Measurements from ENCODE around the gene ATP6V0C. TPM values are rescaled to one million over a fixed set of nuclear protein-coding genes. Genes with fewer than 3 reads are reported as not detected.

ATP6V0C gene
- total and polyA plus RNA-seq, 2 of the 8 experiments (the other 6 are each of a cell fraction or from before 2014, with no cell fraction given) = 125 to 176 TPM

GRCh38 chr16:2507052-2507659 lies 6.6 kb upstream of the ATP6V0C start:
- Histone ChIP-seq H2BK20ac (ENCODE audit: low read length) (no peak overlapping the region), H3K79me2 (ENCODE audit: control insufficient read depth in 1 of 2, insufficient read depth in 2 of 2, low read length in 2 of 2) (no peaks in the 10 kb centered on the region), H3K4ac (replicated peaks; ENCODE audit: insufficient read length, low read depth, low read length) (no peak overlapping the region), H3K14ac (ENCODE audit: insufficient read length) (no peak overlapping the region), H3K23ac (ENCODE audit: insufficient read length) (no peak overlapping the region), H3K4me2 (ENCODE audit: insufficient read depth in 1 of 2, low read depth in 2 of 2, low read length in 2 of 2) (no peak overlapping the region), H3K79me1 (ENCODE audit: low read depth, low read length) (peaks cover under 1% of the 10 kb centered on the region; the same call in 1 of the 2 replicates), H2BK5ac (ENCODE audit: low read depth, low read length) (no peak overlapping the region), H3K9me3 (ENCODE audit: insufficient read depth in 2 of 2, low read depth in 1 of 2, low read length in 1 of 2) (no peaks in the 10 kb centered on the region), H3K36me3 (ENCODE audit: control insufficient read depth in 2 of 4, insufficient read depth in 4 of 4, low read length in 3 of 4) (no peaks in the 10 kb centered on the region), H4K8ac (ENCODE audit: extremely low read depth, insufficient read depth, low read length) (no peak overlapping the region), H2AK5ac (ENCODE audit: low read depth, low read length) (no peak overlapping the region), H3K9ac (replicated peaks in 1 of 4; ENCODE audit: extremely low read depth in 1 of 4, low read depth in 3 of 4, low read length in 3 of 4) (no peak overlapping the region), H4K5ac (ENCODE audit: insufficient read length, low read depth, low read length) (no peak overlapping the region), H3K27me3 (replicated peaks in 1 of 4; ENCODE audit: control insufficient read depth in 3 of 4, extremely low read depth in 1 of 4, insufficient read depth in 3 of 4, low read length in 3 of 4) (peaks cover 0 to 3% (median 0%) of the 10 kb centered on the region in 4 experiments; a peak in 2 of 7 replicates), H2BK15ac (ENCODE audit: low read length) (no peak overlapping the region), H3K56ac (replicated peaks; ENCODE audit: insufficient read length, low read depth, low read length) (no peak overlapping the region), H3K4me1 (replicated peaks in 1 of 4; ENCODE audit: control insufficient read depth in 3 of 4, insufficient read depth in 4 of 4, low read length in 3 of 4) (peaks cover 0 to 14% (median 11%) of the 10 kb centered on the region in 4 experiments; a peak in 6 of 7 replicates), H4K91ac (replicated peaks; ENCODE audit: insufficient read length, low read length) (no peak overlapping the region), H2BK12ac (ENCODE audit: low read depth, low read length) (no peak overlapping the region), H4K20me1 (replicated peaks in 1 of 2; ENCODE audit: control insufficient read depth in 1 of 2, insufficient read depth in 2 of 2, low read length in 2 of 2) (no peaks in the 10 kb centered on the region), H3K23me2 (ENCODE audit: low read depth, low read length) (no peaks in the 10 kb centered on the region; the same call in 1 of the 2 replicates), H3K18ac (ENCODE audit: extremely low read depth, low read length) (no peak overlapping the region), H2AFZ (ENCODE audit: low read length) (no peak overlapping the region), H2BK120ac (replicated peaks; ENCODE audit: low read depth, low read length) (no peak overlapping the region), H3K4me3 (ENCODE audit: extremely low read depth in 1 of 4, insufficient read depth in 2 of 4, low read depth in 3 of 4, low read length in 4 of 4) (no peak overlapping the region), H3K27ac (ENCODE audit: low read depth, low read length) (no peak overlapping the region)
- no peak for FAIRE-seq
- ChIA-PET CTCF (ENCODE audit: partially characterized antibody) (interaction anchor here (0.9 to 1.7 kb wide), 4 partner anchors 11 to 52 kb away, joined by 3 to 4 read pairs (median 3); partner anchors contain the start of gene NTN3), POLR2A (ENCODE audit: partially characterized antibody) (interaction anchor here (0.6 to 1.2 kb wide), 3 partner anchors 24 to 67 kb away, joined by 3 to 4 read pairs (median 3); partner anchors contain the start of gene CEMP1)
- TF ChIP-seq CTCF (IDR thresholded peaks at IDR 0.05; ENCODE audit: control extremely low read depth in 1 of 3, insufficient read depth in 1 of 3, low read depth in 1 of 3, low read length in 3 of 3) (peak in 1 of 3 experiments; percentile 10; a peak in 1 of 4 replicates), TAF1 (IDR thresholded peaks at IDR 0.05; ENCODE audit: low read depth, low read length) (no peak)
- DNase-seq (ENCODE audit: low read depth in 1 of 2, low spot score in 2 of 2) = no peak
- WGBS, 2 experiments (ENCODE audit: extremely low coverage in 1 of 2, insufficient coverage in 1 of 2, insufficient read length in 1 of 2, insufficient replicate concordance in 2 of 2, low coverage in 1 of 2, low lambda C conversion rate in 2 of 2, missing lambda C conversion rate in 1 of 2) = 88% methylated on average over 14 of the region's 14 CpGs; no CpG with 5 or more reads in 1 of the 2 experiments

Measured in H1 (cell line).